ENCODE results near the gene MCUR1. TPM values are rescaled to one million over a fixed set of nuclear protein-coding genes. Genes with fewer than 3 reads are reported as not detected.

Gene MCUR1
- total RNA-seq, 1 experiment from 2014 or later: 35.4 TPM

DNA sequence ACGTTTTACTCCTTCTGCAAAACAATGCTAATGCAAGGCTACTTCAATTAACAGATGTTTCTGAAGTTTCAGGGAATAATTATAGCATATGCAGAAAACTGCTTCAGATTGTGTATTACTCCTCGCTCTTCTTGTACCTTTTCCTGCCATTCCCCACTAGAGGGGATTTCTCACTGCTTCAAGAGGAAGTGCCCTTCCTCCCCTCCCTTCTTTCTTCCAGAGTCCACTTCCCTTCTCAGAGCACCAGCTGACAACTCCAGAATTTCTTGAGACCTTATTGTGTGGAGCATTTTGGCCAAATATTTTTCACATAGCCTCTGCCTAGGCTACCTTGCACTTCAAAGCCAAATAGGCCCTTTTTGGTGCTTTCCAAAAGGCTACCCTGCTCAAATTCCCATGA, 12.7 kb upstream of the MCUR1 start:
- Histone ChIP-seq H2AFZ (ENCODE audit: low read length) (no peak overlapping the region), H3T11ph (ENCODE audit: low read length) (no peak overlapping the region), H3K79me2 (ENCODE audit: insufficient read depth, low read length) (no peaks in the 10 kb centered on the region), H3K23ac (ENCODE audit: insufficient read length, low read depth, low read length) (no peak overlapping the region), H3K27me3 (ENCODE audit: insufficient read depth, low read length) (no peaks in the 10 kb centered on the region), H2AK5ac (ENCODE audit: insufficient read length, low read length) (no peak overlapping the region), H3K56ac (ENCODE audit: insufficient read length, low read depth, low read length) (no peak overlapping the region), H3K9me3 (ENCODE audit: control insufficient read depth, low read depth, low read length) (no peaks in the 10 kb centered on the region), H3K27ac (ENCODE audit: insufficient read length, low read depth, low read length) (no peak overlapping the region), H4K8ac (replicated peaks; ENCODE audit: insufficient read length, low read depth, low read length) (no peak overlapping the region), H3K4me2 (ENCODE audit: insufficient read depth, insufficient read length, low read length) (no peak overlapping the region), H3K14ac (ENCODE audit: insufficient read depth, low read length) (no peak overlapping the region), H3K4me1 (ENCODE audit: insufficient read depth, low read length) (no peaks in the 10 kb centered on the region), H3K4ac (ENCODE audit: low read depth, low read length) (no peak overlapping the region), H3K79me1 (ENCODE audit: insufficient read depth, low read depth, low read length, poor library complexity, severe bottlenecking) (no peaks in the 10 kb centered on the region), H4K91ac (ENCODE audit: insufficient read length, low read depth, low read length) (no peak overlapping the region), H2BK12ac (ENCODE audit: insufficient read length, low read depth, low read length) (no peak overlapping the region), H2BK20ac (ENCODE audit: low read depth, low read length, poor library complexity, severe bottlenecking) (no peak overlapping the region), H4K20me1 (ENCODE audit: control insufficient read depth, insufficient read depth, insufficient read length) (no peaks in the 10 kb centered on the region), H3K18ac (ENCODE audit: insufficient read length, low read depth, low read length) (no peak overlapping the region), H2BK15ac (ENCODE audit: low read depth, low read length) (no peak overlapping the region), H4K5ac (ENCODE audit: insufficient read length, low read depth, low read length) (no peak overlapping the region), H3K9ac (ENCODE audit: extremely low read depth, insufficient read length, low read length) (no peak overlapping the region), H3K23me2 (ENCODE audit: insufficient read length, low read depth, low read length, poor library complexity, severe bottlenecking) (no peaks in the 10 kb centered on the region), H2BK120ac (ENCODE audit: low read depth, low read length, poor library complexity, severe bottlenecking) (no peak overlapping the region), H2BK5ac (ENCODE audit: insufficient read length, low read length) (no peak overlapping the region)
- Mint-ChIP-seq H3K27me3 (ENCODE audit: low read depth) (peaks cover 2% of the 10 kb centered on the region; the same call in 1 of the 2 replicates), H3K36me3 (ENCODE audit: insufficient read depth in 1 of 3, low read depth in 3 of 3) (peaks cover 4 to 14% (median 7%) of the 10 kb centered on the region in 3 experiments; a peak in 4 of 7 replicates), H3K9me3 (peaks cover 10 to 20% of the 10 kb centered on the region in 2 experiments), H3K27ac (no peak overlapping the region), H3K4me1 (no peaks in the 10 kb centered on the region), H3K4me3 (no peak overlapping the region)
- TF ChIP-seq, protein P1, sequence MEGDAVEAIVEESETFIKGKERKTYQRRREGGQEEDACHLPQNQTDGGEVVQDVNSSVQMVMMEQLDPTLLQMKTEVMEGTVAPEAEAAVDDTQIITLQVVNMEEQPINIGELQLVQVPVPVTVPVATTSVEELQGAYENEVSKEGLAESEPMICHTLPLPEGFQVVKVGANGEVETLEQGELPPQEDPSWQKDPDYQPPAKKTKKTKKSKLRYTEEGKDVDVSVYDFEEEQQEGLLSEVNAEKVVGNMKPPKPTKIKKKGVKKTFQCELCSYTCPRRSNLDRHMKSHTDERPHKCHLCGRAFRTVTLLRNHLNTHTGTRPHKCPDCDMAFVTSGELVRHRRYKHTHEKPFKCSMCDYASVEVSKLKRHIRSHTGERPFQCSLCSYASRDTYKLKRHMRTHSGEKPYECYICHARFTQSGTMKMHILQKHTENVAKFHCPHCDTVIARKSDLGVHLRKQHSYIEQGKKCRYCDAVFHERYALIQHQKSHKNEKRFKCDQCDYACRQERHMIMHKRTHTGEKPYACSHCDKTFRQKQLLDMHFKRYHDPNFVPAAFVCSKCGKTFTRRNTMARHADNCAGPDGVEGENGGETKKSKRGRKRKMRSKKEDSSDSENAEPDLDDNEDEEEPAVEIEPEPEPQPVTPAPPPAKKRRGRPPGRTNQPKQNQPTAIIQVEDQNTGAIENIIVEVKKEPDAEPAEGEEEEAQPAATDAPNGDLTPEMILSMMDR (conservative IDR thresholded peaks at IDR 0.05): no peak
- WGBS (ENCODE audit: extremely low coverage, insufficient read length, low lambda C conversion rate): no CpG with 5 or more reads among the region's 2 CpGs
- DNase-seq: no peak
